Mesendoderm (in vitro differentiated cells): Measurements from ENCODE around the gene MYH15.

Experiments
- DNase-seq: peaks from one replicate; pipeline ENCODE4 v3.0.0; 2013
- H2AK5ac ChIP-seq: 2 replicates; pipeline ENCODE4 v1.6.1; 2013; ENCODE audit warnings: low read length, inconsistent platforms
- H2BK120ac ChIP-seq: 2 replicates; pipeline ENCODE4 v1.6.1; 2013; ENCODE audit warnings: low read depth, mild to moderate bottlenecking, low read length, moderate library complexity, mixed read lengths
- H2BK15ac ChIP-seq: replicated peaks from 2 replicates; pipeline ENCODE4 v1.6.1; 2013; ENCODE audit warnings: low read depth, mild to moderate bottlenecking, moderate library complexity
- H2BK5ac ChIP-seq: 2 replicates; pipeline ENCODE4 v1.6.1; 2013; ENCODE audit warnings: low read length, inconsistent platforms
- H3K18ac ChIP-seq: 2 replicates; pipeline ENCODE4 v1.6.1; 2013; ENCODE audit warnings: mild to moderate bottlenecking, low read length, mixed read lengths
- H3K23ac ChIP-seq: one replicate; pipeline ENCODE4 v1.6.1; 2013; ENCODE audit warnings: low read length
- H3K27ac ChIP-seq: 2 replicates; pipeline ENCODE4 v1.5.1; 2013; ENCODE audit warnings: low read depth, mild to moderate bottlenecking, inconsistent platforms, low read length, moderate library complexity
- H3K27me3 ChIP-seq: 2 replicates; pipeline ENCODE4 v1.6.1; 2013; ENCODE audit warnings: low read length, control low read depth, mild to moderate bottlenecking, inconsistent platforms; ENCODE audit not compliant: insufficient read depth, poor library complexity
- H3K36me3 ChIP-seq: 2 replicates; pipeline ENCODE4 v1.6.1; 2013; ENCODE audit warnings: low read length, inconsistent platforms; ENCODE audit not compliant: control insufficient read depth, insufficient read depth
- H3K4ac ChIP-seq: one replicate; pipeline ENCODE4 v1.6.1; 2013; ENCODE audit warnings: low read depth, mild to moderate bottlenecking, low read length, moderate library complexity
- H3K4me1 ChIP-seq: 2 replicates; pipeline ENCODE4 v1.6.1; 2013; ENCODE audit warnings: low read depth, low read length, inconsistent platforms; ENCODE audit not compliant: control insufficient read depth
- H3K4me2 ChIP-seq: 2 replicates; pipeline ENCODE4 v1.6.1; 2013; ENCODE audit warnings: low read length
- H3K4me3 ChIP-seq: 2 replicates; pipeline ENCODE4 v1.5.1; 2013; ENCODE audit warnings: mild to moderate bottlenecking, low read length
- H3K56ac ChIP-seq: one replicate; pipeline ENCODE4 v1.6.1; 2013; ENCODE audit warnings: low read length
- H3K79me1 ChIP-seq: 2 replicates; pipeline ENCODE4 v1.6.1; 2013; ENCODE audit warnings: low read length, inconsistent platforms
- H3K79me2 ChIP-seq: 2 replicates; pipeline ENCODE4 v1.6.1; 2013; ENCODE audit warnings: mild to moderate bottlenecking, low read length; ENCODE audit not compliant: control insufficient read depth, insufficient read depth
- H3K9ac ChIP-seq: 2 replicates; pipeline ENCODE4 v1.6.1; 2013; ENCODE audit warnings: low read length, inconsistent platforms
- H4K5ac ChIP-seq: one replicate; pipeline ENCODE4 v1.6.1; 2013; ENCODE audit warnings: low read length
- H4K8ac ChIP-seq: one replicate; pipeline ENCODE4 v1.6.1; 2013; ENCODE audit warnings: low read depth, mild to moderate bottlenecking, control low read depth, low read length, moderate library complexity
- WGBS: extraction: QIAGEN DNeasy Blood & Tissue Kit; methylation state at CpG from one replicate; pipeline ENCODE4 v1.1.7; 2013; ENCODE audit warnings: low lambda C conversion rate, missing lambda C conversion rate; ENCODE audit not compliant: insufficient coverage; ENCODE audit errors: extremely low coverage; 5-methylcytosine and 5-hydroxymethylcytosine counted together

MYH15 gene

DNA sequence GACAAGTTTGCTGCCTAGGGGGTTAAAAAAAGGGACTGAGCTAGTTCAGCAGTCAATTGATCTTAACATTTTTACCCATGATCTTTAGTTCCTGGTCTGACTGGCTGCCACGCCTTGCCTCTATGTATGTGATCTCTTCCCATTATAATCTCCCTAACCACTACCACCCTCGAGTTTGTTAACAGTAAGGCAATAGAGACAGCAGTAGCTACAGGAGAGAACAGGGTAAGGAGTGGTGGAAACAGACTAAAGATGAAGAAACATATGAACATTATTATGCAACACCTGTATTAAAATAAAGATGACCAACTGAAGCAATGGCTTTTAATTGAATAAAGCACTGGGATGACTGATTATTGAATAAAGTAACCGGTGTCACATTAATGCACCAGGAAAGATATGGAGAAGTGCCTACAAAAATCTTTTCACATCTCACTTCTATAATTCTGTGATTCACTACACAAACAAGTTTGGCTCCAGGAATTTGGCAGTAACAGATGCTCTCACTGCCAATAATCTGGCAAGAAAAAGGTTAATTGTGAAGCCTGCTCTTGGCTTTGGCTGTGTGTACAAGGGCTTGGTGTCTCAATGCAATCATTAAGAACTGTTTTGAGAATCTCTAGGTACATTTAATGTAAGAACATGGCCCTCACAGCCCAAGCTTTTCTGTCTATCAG is 118.3 kb downstream of the MYH15 start:
- Histone ChIP-seq H2BK5ac (no peak overlapping the region), H3K79me1 (no peaks in the 10 kb centered on the region), H3K56ac (no peak overlapping the region), H4K8ac (no peak overlapping the region), H3K27me3 (no peaks in the 10 kb centered on the region), H3K36me3 (no peaks in the 10 kb centered on the region), H3K18ac (no peak overlapping the region), H2BK15ac (no peak overlapping the region), H3K27ac (no peak overlapping the region), H3K4me3 (no peak overlapping the region), H4K5ac (no peak overlapping the region), H2AK5ac (no peak overlapping the region), H3K79me2 (no peaks in the 10 kb centered on the region), H2BK120ac (no peak overlapping the region), H3K4ac (no peak overlapping the region), H3K23ac (no peak overlapping the region), H3K9ac (no peak overlapping the region), H3K4me1 (peaks cover 4% of the 10 kb centered on the region), H3K4me2 (no peak overlapping the region)
- WGBS: no CpG with 5 or more reads among the region's 3 CpGs
- no peak for DNase-seq

GRCh38 chr3:108389372-108389771 is 121.0 kb downstream of the MYH15 start:
- Histone ChIP-seq H3K4ac (no peak overlapping the region), H3K4me3 (no peak overlapping the region), H3K79me1 (no peaks in the 10 kb centered on the region), H2BK15ac (no peak overlapping the region), H3K56ac (no peak overlapping the region), H3K18ac (no peak overlapping the region), H4K8ac (no peak overlapping the region), H3K4me1 (peaks cover 4% of the 10 kb centered on the region), H3K27me3 (no peaks in the 10 kb centered on the region), H3K36me3 (no peaks in the 10 kb centered on the region), H3K23ac (no peak overlapping the region), H2BK120ac (no peak overlapping the region), H3K27ac (no peak overlapping the region), H3K4me2 (no peak overlapping the region), H3K79me2 (no peaks in the 10 kb centered on the region), H2BK5ac (no peak overlapping the region), H3K9ac (no peak overlapping the region), H4K5ac (no peak overlapping the region), H2AK5ac (no peak overlapping the region)
- no CpG with 5 or more reads among the region's 1 CpG for WGBS
- DNase-seq: no peak

DNA sequence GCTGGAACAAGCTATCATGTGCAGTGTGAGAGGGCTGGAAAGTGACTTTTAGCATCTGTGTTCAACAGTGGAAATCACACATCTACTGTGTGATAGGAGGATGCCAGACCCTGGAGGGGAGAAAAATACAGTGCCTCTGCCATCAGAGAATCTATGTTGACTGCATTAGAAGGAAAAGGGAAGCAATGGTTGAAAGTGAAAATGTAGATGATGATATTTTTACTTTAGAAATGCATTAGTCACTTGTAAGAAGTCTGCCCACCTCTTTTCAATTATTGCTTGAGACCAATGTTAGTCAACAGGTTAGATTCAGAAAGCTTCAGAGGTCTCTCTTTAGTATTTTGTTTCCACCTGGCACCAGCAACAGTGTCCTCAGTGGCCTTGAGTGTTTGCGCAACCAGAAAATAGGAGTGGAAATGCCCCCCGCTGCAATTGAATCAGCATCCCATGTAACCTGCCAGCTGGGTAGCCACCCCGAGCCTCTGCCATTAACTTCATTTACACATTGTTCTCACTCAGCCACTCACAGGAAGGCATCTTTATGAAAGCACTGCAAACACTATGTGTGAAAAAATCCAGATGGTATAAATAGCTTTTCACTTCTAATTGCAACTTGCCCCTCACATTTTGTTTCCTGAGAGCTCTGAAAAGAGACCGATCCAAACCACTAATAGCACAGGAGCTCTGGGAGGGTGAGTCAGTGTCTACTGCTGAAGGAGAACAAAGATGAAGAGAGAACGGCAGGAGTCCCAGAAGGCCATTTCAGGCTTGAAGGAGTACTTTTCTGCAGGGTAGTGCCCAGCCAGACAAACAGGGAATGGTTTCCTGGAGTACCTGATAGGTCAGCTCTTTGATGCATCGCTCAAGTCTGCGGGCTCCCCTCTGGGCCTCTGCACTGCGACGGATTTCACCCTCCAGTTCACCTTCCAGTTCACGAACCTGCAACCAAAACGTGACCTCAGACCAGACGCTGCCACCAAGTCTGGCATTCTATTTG is 122.0 kb downstream of the MYH15 start:
- no peaks in the 10 kb centered on the region for H3K27me3 ChIP-seq
- no peak overlapping the region for H4K5ac ChIP-seq
- no peak overlapping the region for H2AK5ac ChIP-seq
- peaks cover 4% of the 10 kb centered on the region for H3K4me1 ChIP-seq
- no peak overlapping the region for H3K4ac ChIP-seq
- no peak overlapping the region for H3K18ac ChIP-seq
- H3K4me2 ChIP-seq: no peak overlapping the region
- no peak overlapping the region for H3K27ac ChIP-seq
- H2BK5ac ChIP-seq: no peak overlapping the region
- H3K79me2 ChIP-seq: no peaks in the 10 kb centered on the region
- H3K36me3 ChIP-seq: no peaks in the 10 kb centered on the region
- no peak overlapping the region for H3K9ac ChIP-seq
- H3K4me3 ChIP-seq: no peak overlapping the region
- no peaks in the 10 kb centered on the region for H3K79me1 ChIP-seq
- H2BK120ac ChIP-seq: no peak overlapping the region
- no CpG with 5 or more reads among the region's 12 CpGs for WGBS
- H3K23ac ChIP-seq: peak overlapping the region; percentile 81
- H3K56ac ChIP-seq: no peak overlapping the region
- no peak overlapping the region for H2BK15ac ChIP-seq
- DNase-seq: no peak
- H4K8ac ChIP-seq: no peak overlapping the region

DNA sequence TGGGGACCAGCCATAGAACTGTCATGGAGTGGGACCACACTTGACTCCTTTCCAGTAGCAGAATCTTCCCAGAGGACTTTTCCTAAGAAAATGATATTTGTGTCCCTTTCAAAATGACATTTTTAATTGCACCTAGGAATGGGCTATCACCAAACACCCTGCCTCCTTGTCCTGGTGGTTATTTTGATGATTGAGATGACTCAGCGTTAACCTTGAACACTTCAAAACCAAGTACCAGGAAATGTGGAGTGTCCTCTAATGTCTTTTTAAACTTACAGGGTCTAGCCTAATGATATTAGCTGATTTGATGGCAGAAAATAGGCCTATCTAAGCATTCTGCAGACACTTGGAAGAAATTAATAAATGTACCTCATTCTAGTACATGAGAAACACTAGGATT is 123.3 kb downstream of the MYH15 start:
- Histone ChIP-seq H3K4me3 (no peak overlapping the region), H3K79me2 (no peaks in the 10 kb centered on the region), H3K4ac (no peak overlapping the region), H2BK5ac (no peak overlapping the region), H3K4me2 (no peak overlapping the region), H3K23ac (no peak overlapping the region), H3K27ac (no peak overlapping the region), H3K18ac (no peak overlapping the region), H3K4me1 (peaks cover 4% of the 10 kb centered on the region), H3K36me3 (no peaks in the 10 kb centered on the region), H2BK120ac (no peak overlapping the region), H3K9ac (no peak overlapping the region), H4K5ac (no peak overlapping the region), H2AK5ac (no peak overlapping the region), H2BK15ac (no peak overlapping the region), H3K79me1 (no peaks in the 10 kb centered on the region), H4K8ac (no peak overlapping the region), H3K56ac (no peak overlapping the region), H3K27me3 (no peaks in the 10 kb centered on the region)
- WGBS: no CpG with 5 or more reads among the region's 1 CpG
- no peak for DNase-seq

DNA sequence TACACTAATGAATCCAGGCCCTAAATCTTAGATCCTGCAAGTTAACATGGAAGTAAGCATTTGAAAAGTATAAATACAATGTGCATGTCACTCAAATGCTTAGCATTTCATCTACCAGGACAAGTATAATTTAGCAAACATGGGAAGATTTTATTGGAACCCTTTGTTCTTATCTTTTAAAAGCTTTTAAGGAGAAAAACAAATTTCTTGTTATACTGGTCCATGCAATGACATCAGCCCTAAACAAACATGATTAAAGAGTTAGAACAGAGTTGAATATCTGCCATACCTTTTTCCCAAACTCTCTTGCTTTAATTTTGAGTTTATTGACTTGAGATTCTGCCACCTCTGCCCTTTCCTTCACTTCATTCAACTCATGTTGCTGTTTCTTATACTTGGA is 127.1 kb downstream of the MYH15 start:
- H4K8ac ChIP-seq: no peak overlapping the region
- no peaks in the 10 kb centered on the region for H3K4me1 ChIP-seq
- no peak overlapping the region for H2AK5ac ChIP-seq
- no peaks in the 10 kb centered on the region for H3K36me3 ChIP-seq
- H3K9ac ChIP-seq: no peak overlapping the region
- H3K23ac ChIP-seq: no peak overlapping the region
- no peak overlapping the region for H3K4me3 ChIP-seq
- H3K4me2 ChIP-seq: no peak overlapping the region
- no peaks in the 10 kb centered on the region for H3K27me3 ChIP-seq
- H4K5ac ChIP-seq: no peak overlapping the region
- no peak overlapping the region for H3K18ac ChIP-seq
- no peak overlapping the region for H3K27ac ChIP-seq
- DNase-seq: no peak
- no peaks in the 10 kb centered on the region for H3K79me2 ChIP-seq
- H2BK5ac ChIP-seq: no peak overlapping the region
- H3K56ac ChIP-seq: no peak overlapping the region
- H2BK120ac ChIP-seq: no peak overlapping the region
- no peak overlapping the region for H3K4ac ChIP-seq
- no peak overlapping the region for H2BK15ac ChIP-seq
- H3K79me1 ChIP-seq: no peaks in the 10 kb centered on the region
